Esophagus muscularis mucosa (tissue), 4 donors: Measurements from ENCODE around the gene INPP5B.
"Not testable (repeated sequence)": the region's sequence is repeated elsewhere in the genome, so short reads cannot be mapped to it uniquely, and the experiment has no call there.

Experiments used
- CTCF ChIP-seq, 3 experiments: fragments of 200-600 bp in 2 of 3; fragments of 450-650 bp in 1 of 3; sonication (generic) in 2 of 3; IDR thresholded peaks; one replicate each; pipeline ENCODE4 v1.5.1; 2017 to 2019; ENCODE audit warnings: antibody characterized with exemption in 3 of 3, mild to moderate bottlenecking in 2 of 3, moderate library complexity in 1 of 3
- EP300 ChIP-seq: sonication (generic); formaldehyde crosslinking; IDR thresholded peaks from one replicate; pipeline ENCODE4 v1.6.1; 2017; ENCODE audit warnings: antibody characterized with exemption
- POLR2A ChIP-seq: fragments of 450-650 bp; IDR thresholded peaks from one replicate; pipeline ENCODE4 v1.6.1; 2017; ENCODE audit warnings: antibody characterized with exemption, moderate library complexity, mild to moderate bottlenecking, low read depth

GRCh38 chr1:37908531-37908930, 38.3 kb downstream of the INPP5B start:
- TF ChIP-seq CTCF (IDR thresholded peaks at IDR 0.05); POLR2A; EP300: not testable (repeated sequence)
